Astrocyte of the hippocampus (primary cell): ENCODE results near the gene TGFB2.

Experiments
- DNase-seq: peaks from one replicate; pipeline ENCODE4 v3.0.0; 2011; ENCODE audit warnings: low read depth, low spot score

The TGFB2 gene

GRCh38 chr1:218384581-218384993, 39.5 kb downstream of the TGFB2 start:
- DNase-seq = peak; percentile 46

GRCh38 chr1:218388591-218388990, 43.5 kb downstream of the TGFB2 start:
- no peak for DNase-seq

DNA sequence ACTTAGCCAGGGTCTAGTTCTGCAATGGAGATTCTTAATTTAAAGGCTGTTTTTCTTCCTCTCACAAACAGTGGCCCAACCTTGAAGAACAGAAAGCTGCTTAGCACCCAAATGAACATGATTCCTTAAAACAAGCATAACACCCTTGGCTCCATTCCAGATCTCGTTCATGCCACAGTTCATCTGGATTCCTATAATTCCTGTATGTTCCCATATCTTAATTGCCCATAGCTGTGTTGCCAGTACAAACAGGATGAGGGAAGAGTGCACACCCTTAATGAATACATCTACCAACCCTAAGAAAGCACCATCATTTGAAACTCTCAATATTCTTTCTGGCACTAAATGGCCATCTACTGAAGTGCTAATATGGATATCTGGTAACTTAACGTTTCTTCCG, 45.5 kb downstream of the TGFB2 start:
- DNase-seq = peak; percentile 87

DNA sequence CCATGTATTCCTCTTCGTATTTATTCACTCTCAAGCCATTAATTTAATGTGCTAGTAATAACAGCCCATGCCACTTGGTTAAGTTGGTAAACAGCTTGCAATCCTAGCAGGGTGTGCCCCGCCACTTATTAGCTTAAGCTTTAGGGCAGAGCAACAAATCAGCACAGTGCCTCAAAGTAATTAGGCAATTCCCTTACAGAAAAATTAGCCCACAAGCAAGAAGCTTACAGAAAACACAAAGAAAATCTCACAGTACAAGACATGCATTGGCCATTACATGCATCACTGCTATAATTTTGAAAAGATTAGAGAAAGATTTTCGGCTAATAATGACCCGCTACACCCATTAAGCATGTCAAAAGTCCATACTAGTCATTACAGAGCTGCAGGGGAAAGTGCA, 47.6 kb downstream of the TGFB2 start:
- DNase-seq = no peak

GRCh38 chr1:218394416-218394815, 49.3 kb downstream of the TGFB2 start:
- DNase-seq = no peak

GRCh38 chr1:218394989-218395388, 49.9 kb downstream of the TGFB2 start:
- DNase-seq = no peak

DNA sequence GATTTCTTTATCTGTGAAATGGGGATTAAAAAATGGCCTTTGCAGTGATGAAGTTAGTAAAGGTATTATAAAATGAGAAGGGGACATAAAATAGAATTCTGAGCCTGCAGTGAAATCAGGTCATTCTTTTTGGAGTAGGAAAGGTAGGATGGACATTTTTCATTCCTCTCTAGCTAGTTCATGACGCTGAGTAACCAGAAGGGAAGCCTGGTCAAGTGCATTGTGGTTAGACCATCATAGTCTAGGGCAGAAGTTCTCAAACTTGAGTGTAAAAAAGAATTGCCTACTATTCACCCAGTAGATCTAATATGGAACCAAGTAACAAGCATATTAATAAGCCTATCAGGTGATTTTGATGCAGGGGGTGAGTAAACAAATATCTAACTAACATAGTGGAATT, 50.8 kb downstream of the TGFB2 start:
- no peak for DNase-seq

DNA sequence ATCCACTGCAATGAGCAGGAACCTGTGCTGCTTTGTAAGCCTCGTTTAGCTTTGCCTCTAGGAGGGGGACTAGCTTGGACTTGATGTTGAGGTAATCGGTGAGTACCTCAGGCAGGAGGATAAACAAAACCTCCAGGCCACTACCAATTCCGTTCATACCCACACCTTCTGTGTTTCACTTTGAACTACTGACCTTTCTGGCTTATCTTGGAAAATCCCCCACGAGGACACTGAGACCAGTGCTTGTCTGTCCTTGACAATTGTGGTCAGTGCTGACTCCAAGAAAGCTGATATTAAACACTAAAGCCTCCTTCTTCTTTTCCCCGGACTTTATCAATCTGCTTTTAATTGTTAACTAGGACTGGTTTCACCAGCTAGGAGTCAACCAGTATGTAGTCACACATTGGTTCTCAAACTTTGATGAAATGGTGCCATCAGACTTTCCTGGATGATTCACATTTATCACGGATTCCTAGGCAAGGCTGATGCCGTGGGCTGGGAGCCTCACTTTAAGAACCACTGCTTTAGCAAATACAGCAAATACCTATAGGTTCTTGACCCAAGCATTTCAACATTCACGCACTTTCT, 52.7 kb downstream of the TGFB2 start:
- DNase-seq = peak; percentile 59

DNA sequence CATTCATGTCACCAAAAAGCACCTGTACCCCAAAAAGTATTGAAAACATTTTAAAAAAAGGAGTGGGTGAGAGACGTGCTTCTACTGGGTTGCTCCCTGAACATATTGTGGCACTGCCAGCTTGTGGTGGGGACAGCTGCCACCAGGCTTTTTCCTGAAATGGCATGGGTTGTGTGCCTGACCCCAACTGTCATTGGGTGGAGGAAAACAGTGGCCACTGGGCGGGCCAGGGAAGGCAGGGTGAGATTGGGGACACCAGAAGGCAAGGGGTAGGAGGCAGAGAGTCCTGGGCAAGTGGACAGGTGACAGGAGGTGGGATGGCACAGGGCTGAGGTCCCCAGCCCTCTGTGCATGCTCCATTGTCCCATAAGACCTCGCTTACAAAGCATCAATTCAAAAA, 55.5 kb downstream of the TGFB2 start:
- no peak for DNase-seq

GRCh38 chr1:218401441-218401997, 56.4 kb downstream of the TGFB2 start:
- DNase-seq = no peak

DNA sequence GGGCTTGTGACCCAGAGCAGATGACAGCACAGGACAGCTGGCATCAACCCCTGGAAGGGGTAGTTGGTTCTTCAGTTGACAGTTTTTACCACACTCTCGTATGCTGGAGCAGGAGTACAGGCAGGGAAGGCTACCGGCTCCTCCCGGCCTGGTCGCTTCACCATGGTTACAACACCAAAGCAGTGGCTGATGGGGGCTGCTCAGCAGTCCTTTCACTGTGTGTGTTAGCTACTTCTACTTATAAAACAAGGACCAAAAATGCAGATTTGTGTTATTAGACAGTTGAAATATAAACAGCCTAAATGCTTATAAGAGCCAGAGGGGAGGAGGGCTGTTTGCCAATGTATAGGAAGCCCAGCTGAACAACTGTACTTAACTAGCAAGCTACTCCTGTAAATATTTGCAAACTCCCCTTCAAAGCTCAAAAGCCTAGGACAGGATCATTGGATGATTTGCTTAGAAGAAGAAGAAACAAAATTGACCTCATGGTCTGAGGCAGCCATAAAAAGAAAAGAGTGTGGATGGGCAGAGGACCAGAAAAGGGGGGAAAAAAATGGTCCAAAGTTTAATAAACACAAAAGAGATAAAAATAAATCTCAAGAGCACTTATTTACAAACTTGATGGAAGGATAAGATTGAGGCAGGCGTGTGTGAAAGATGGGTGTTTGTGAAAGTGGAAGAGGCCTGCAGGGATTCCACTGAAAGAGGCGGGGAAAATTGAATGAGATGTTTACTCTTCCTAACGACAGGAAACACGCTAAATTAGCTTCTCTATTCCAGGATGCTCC, 57.1 kb downstream of the TGFB2 start:
- no peak for DNase-seq

DNA sequence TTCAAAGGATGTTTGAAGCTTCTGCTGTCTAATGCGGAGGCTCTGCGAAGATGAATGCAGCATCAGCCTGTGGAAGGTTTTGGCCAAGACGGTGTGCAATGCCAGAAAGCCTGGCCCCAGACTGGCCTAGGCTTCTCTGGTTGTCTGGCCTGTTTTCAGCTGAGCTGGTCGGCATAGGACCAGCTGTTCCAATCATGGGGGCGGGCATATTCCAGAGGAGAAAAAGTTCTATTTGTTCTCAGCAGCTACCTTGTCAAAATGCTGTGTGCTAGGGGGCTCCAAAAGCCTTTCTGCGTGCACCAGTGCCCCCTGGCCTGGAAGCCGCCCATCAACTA, 57.6 kb downstream of the TGFB2 start:
- DNase-seq = no peak

GRCh38 chr1:218403300-218403699, 58.2 kb downstream of the TGFB2 start:
- no peak for DNase-seq

- DNase-seq = no peak
Measured at GRCh38 chr1:218407630-218408029, 62.5 kb downstream of the TGFB2 start.

GRCh38 chr1:218408135-218408534, 63.0 kb downstream of the TGFB2 start:
- no peak for DNase-seq

- no peak for DNase-seq
Measured at GRCh38 chr1:218408942-218409341, 63.8 kb downstream of the TGFB2 start.

- DNase-seq = no peak
Measured at GRCh38 chr1:218409946-218410510, 64.9 kb downstream of the TGFB2 start.

DNA sequence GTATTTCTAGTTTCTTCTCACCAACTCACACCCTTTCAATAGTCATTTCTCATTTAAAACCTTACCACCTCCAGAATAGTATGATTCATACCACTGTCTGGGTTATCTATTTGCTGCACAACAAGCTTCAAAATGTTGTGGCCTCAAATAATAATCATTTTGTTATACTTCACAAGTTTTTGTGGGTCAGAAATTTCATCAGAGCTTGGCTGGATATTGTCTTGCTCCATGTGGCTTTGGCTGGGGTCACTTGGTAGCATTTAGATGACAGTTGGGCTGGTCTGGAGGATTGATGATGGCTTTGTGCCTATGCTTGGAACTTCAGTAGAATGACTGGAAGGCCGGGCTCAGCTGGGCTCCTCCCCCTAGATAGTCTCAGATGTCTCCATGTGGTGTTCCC, 66.0 kb downstream of the TGFB2 start:
- DNase-seq = no peak

DNA sequence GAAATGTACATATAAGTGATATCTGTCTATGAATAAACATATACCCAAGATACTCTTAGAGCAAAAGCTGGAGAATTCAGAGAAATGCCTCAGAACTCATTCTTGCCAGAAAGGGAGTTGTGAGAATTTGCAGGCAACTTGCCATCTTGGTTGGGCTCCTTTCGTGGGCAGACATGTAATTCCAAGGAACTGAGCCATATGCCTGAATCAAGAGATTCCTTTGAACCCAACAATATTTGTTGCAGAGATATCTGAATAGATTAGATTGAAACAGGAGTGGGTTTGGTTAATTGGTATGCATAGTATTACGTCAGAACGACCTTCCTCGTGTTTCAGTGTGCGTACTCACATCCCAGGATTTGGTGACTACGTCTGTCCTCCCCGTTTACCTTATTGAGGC, 67.0 kb downstream of the TGFB2 start:
- DNase-seq = peak; percentile 95

DNA sequence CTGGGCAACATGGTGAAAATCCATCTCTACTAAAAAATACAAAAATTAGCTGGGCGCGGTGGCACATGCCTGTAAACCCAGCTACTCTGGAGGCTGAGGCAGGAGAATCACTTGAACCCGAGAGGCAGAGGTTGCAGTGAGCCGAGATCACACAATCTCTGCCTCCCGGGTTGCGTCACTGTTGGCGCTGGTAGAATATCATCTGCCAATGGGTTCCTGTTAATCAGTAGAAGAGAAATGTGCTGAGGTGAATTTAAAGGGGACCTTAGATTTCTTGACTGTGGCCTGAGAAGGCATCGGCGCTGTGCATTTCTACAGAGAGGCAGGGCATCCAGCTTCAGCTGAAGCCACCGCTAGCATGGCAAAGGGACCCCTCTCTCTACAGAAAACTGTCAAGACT, 68.0 kb downstream of the TGFB2 start:
- DNase-seq = no peak

DNA sequence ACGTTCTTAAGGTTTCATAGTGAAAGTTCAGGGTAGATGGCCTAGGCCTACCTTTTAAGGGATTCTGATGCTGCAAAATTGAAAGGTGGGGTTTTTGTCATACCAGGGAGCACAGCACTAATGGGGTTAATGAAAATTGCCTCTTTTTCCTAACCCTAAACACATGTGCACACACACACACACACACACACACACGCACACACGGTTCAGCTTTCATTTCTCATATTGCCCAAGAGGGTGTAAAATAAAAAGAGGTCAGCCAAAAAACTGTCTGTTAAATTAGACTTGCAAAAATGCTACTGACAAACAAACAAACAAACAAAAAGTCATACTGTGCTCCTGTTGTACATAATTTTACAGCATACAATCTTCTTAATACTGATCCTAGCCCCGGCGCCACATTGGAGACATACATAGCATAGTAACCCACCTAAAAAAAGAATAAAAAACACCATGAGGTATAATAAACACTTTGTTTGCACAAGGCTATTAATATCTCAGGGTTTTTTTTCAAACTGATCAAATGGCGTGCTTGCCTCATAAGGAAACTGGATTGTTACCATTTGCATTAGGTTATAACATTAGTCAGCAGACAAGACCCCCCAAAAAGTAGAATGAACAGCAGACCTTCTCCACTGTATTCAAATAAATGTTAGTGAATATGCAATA, 69.1 kb downstream of the TGFB2 start:
- no peak for DNase-seq

DNA sequence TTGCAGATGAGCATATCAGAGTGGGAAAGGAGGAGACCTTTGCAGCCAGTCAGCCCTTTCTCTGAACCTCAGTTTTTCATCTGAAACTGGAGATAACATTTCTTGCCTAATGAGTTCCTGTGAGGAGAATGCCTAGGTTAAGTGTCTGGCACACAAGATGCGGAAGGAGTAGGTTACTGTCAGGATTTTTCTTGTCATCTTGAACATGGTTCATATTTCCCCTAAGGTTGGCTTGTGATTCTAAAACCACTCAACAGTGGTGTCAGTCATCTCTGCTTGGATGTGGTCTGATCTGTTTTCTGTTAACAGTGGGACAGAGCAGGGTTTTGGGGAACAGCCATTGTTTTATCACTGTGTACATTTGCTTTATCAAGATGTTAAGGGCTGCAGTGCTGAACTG, 70.6 kb downstream of the TGFB2 start:
- DNase-seq = no peak
